ENCODE results near the gene PDE10A. TPM values are rescaled to one million over a fixed set of nuclear protein-coding genes. Genes with fewer than 3 reads are reported as not detected.
"Not testable (repeated sequence)": the region's sequence is repeated elsewhere in the genome, so short reads cannot be mapped to it uniquely, and the experiment has no call there.

Gene PDE10A
- total RNA-seq, 2 experiments from 2014 or later, result not detected

- Mint-ChIP-seq H3K27ac (no peak overlapping the region), H3K36me3 (no peaks in the 10 kb centered on the region), H3K4me3 (no peak overlapping the region), H3K9me3 (ENCODE audit: low read depth) (peaks cover 2% of the 10 kb centered on the region), H3K4me1 (no peaks in the 10 kb centered on the region), H3K27me3 (no peaks in the 10 kb centered on the region)
- CTCF ChIA-PET, result no interaction called here
- DNase-seq (no peak), ATAC-seq (no peak)
Observed at GRCh38 chr6:165545806-165546205, 117.2 kb downstream of the PDE10A start.

GRCh38 chr6:165543781-165544180 lies 119.3 kb downstream of the PDE10A start:
- no peaks in the 10 kb centered on the region for H3K36me3 Mint-ChIP-seq

DNA sequence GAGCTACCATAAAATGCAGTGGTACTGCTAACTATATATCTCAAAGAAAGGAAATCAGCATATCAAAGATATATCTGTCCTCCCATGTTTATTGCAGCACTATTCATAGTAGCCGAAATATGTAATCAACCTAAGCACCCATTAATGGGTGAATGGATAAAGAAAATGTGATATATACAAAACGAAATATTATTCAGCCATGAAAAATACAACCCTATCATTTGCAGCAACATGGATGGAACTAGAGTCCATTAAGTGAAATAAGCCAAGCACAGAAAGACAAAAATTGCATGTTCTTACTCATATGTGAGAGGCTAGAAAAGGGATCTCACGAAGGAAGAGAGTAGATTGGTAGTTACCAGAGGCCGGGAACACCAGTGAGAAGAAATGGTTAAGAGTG lies 126.1 kb downstream of the PDE10A start:
- no peak overlapping the region for H3K27ac Mint-ChIP-seq
- ATAC-seq, result no peak
- no peaks in the 10 kb centered on the region for H3K36me3 Mint-ChIP-seq
- no peak overlapping the region for H3K4me3 Mint-ChIP-seq
- CTCF ChIA-PET, result no interaction called here
- no peak for DNase-seq
- no peaks in the 10 kb centered on the region for H3K27me3 Mint-ChIP-seq
- peaks cover 7% of the 10 kb centered on the region for H3K9me3 Mint-ChIP-seq (ENCODE audit: low read depth)
- no peaks in the 10 kb centered on the region for H3K4me1 Mint-ChIP-seq

More at GRCh38 chr6:165543781-165544180, 119.3 kb downstream of the PDE10A start:
- CTCF ChIA-PET, result no interaction called here
- Mint-ChIP-seq H3K27ac (no peak overlapping the region), H3K27me3 (no peaks in the 10 kb centered on the region), H3K4me3 (no peak overlapping the region), H3K4me1 (no peaks in the 10 kb centered on the region), H3K9me3 (ENCODE audit: low read depth) (peaks cover 2% of the 10 kb centered on the region)
- ATAC-seq (no peak), DNase-seq (no peak)

DNA sequence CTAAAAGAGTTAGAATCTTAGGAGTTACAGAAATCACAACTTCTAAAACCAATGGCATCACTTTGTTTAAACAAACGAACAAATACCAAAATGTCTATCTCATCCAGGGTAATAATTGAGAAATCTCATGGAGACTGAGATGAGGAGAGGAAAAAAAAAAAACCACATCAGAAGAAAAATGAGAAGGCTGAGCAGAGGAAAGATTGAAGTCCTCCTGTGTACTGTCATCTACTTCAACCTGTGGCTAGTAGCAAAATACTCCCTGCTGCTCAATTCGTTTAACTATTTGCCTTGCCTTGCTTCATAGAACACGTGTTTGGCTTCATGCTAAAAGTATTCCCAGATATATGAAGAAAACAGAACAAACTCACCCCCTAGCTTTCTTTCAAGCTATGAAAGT lies 143.7 kb downstream of the PDE10A start:
- no peaks in the 10 kb centered on the region for H3K36me3 Mint-ChIP-seq

DNA sequence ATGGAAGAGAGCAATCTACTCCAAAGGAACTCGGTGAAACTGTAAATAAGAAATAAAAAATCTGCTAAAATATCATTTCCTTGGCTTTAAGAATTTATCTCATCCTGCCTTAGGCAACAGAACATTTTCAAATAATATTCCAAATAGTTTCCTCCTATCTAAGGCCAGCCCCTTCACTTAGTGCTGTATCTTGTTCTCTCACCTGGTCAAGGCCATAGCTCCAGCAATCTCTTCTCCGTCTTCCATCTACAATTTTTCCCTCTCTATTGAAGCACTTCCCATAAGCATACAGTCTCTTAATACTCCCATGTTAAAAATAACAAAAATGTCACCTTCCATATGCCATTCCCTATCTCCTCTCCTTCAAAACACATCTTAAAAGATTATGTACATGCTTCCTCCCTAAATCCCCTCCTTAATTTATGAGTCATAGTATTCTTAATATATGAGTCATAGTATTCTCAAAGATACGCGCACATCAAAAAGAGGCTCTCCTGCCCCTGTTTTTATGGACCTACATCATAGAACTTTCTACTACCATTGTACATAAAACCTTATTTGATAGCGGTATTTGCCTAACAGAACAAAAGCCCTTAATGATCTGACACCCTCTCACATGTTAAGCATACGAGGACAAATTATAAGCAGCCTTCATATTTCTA lies 146.9 kb downstream of the PDE10A start:
- CTCF ChIA-PET, result no interaction called here
- Mint-ChIP-seq H3K27ac (no peak overlapping the region), H3K36me3 (no peaks in the 10 kb centered on the region), H3K4me3 (no peak overlapping the region), H3K4me1 (peaks cover 8% of the 10 kb centered on the region), H3K27me3 (no peaks in the 10 kb centered on the region), H3K9me3 (ENCODE audit: low read depth) (peaks cover 3% of the 10 kb centered on the region)
- DNase-seq, result no peak
- ATAC-seq, result no peak

More for the DNA sequence above, 143.7 kb downstream of the PDE10A start:
- no peak overlapping the region for H3K27ac Mint-ChIP-seq
- H3K4me1 Mint-ChIP-seq, result no peaks in the 10 kb centered on the region
- CTCF ChIA-PET, result no interaction called here
- H3K27me3 Mint-ChIP-seq, result no peaks in the 10 kb centered on the region
- H3K4me3 Mint-ChIP-seq, result no peak overlapping the region
- DNase-seq (no peak), ATAC-seq (no peak)
- H3K9me3 Mint-ChIP-seq (ENCODE audit: low read depth), result peaks cover 5% of the 10 kb centered on the region

- no peak overlapping the region for H3K4me3 Mint-ChIP-seq
- CTCF ChIA-PET, result no interaction called here
Observed at GRCh38 chr6:165514621-165515020, 148.4 kb downstream of the PDE10A start.

DNA sequence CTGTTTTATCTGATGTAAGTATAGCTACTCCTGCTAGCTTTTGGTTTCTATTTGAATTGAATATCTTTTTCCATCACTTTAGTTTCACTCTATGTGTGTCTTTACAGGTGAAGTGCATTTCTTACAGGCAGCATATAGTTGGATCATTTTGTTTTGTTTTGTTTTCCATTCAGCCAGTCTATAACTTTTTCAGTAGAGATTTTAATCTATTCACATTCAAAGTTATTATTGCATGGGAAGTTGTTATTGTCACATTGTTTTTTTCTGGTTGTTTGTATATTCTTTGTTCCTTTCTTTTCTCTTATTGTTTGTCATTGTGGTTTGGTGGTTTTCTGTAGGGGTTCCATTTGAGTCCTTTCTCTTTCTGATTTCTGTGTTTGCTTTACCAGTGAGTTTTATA lies 151.2 kb downstream of the PDE10A start:
- Mint-ChIP-seq H3K4me1 (peaks cover 8% of the 10 kb centered on the region), H3K9me3 (ENCODE audit: low read depth) (peaks cover 2% of the 10 kb centered on the region), H3K4me3 (no peak overlapping the region), H3K27ac (no peak overlapping the region), H3K27me3 (no peaks in the 10 kb centered on the region), H3K36me3 (no peaks in the 10 kb centered on the region)
- DNase-seq, result no peak
- CTCF ChIA-PET, result no interaction called here
- no peak for ATAC-seq

More at GRCh38 chr6:165514621-165515020, 148.4 kb downstream of the PDE10A start:
- no peak for DNase-seq
- H3K36me3 Mint-ChIP-seq, result no peaks in the 10 kb centered on the region
- peaks cover 8% of the 10 kb centered on the region for H3K4me1 Mint-ChIP-seq
- H3K9me3 Mint-ChIP-seq (ENCODE audit: low read depth), result peaks cover 3% of the 10 kb centered on the region
- no peaks in the 10 kb centered on the region for H3K27me3 Mint-ChIP-seq
- no peak overlapping the region for H3K27ac Mint-ChIP-seq
- ATAC-seq, result no peak

- no peak for ATAC-seq
- no peak overlapping the region for H3K27ac Mint-ChIP-seq
- no peaks in the 10 kb centered on the region for H3K36me3 Mint-ChIP-seq
- H3K27me3 Mint-ChIP-seq, result no peaks in the 10 kb centered on the region
- CTCF ChIA-PET, result no interaction called here
- no peak for DNase-seq
- peaks cover 2% of the 10 kb centered on the region for H3K9me3 Mint-ChIP-seq (ENCODE audit: low read depth)
- peaks cover 8% of the 10 kb centered on the region for H3K4me1 Mint-ChIP-seq
- no peak overlapping the region for H3K4me3 Mint-ChIP-seq
Observed at GRCh38 chr6:165508321-165508869, 154.6 kb downstream of the PDE10A start.

GRCh38 chr6:165506657-165507056 lies 156.4 kb downstream of the PDE10A start:
- no peaks in the 10 kb centered on the region for H3K36me3 Mint-ChIP-seq
- DNase-seq (no peak), ATAC-seq (no peak)
- H3K9me3 Mint-ChIP-seq (ENCODE audit: low read depth), result peaks cover 2% of the 10 kb centered on the region
- H3K4me1 Mint-ChIP-seq, result peaks cover 4% of the 10 kb centered on the region
- no peak overlapping the region for H3K4me3 Mint-ChIP-seq
- H3K27me3 Mint-ChIP-seq, result no peaks in the 10 kb centered on the region
- H3K27ac Mint-ChIP-seq, result no peak overlapping the region
- CTCF ChIA-PET, result no interaction called here

DNA sequence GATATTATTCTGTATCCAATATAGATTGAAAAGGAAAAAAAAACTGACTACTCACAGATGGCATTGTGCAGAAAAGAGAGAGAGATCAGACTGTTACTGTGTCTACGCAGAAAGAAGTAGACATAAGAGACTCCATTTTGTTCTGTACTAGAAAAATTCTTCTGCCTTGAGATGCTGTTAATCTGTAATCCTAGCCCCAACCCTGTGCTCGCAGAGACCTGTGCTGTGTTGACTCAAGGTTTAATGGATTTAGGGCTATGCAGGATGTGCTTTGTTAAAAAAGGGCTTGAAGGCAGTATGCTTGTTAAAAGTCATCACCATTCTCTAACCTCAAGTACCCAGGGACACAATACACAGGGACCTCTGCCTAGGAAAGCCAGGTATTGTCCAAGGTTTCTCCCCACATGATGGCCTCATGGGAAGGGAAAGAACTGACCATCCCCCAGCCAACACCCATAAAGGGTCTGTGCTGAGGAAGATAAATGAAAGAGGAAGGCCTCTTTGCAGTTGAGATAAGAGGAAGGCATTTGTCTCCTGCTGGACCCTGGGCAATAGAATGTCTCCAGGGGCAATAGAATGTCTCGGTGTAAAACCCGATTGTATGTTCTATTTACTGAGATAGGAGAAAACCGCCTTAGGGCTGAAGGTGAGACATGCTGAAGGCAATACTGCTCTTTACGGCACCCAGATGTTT lies 162.7 kb downstream of the PDE10A start:
- DNase-seq; H3K27me3 Mint-ChIP-seq; ATAC-seq; H3K4me1 Mint-ChIP-seq; CTCF ChIA-PET; H3K27ac Mint-ChIP-seq; H3K4me3 Mint-ChIP-seq; H3K36me3 Mint-ChIP-seq; H3K9me3 Mint-ChIP-seq (ENCODE audit: low read depth): not testable (repeated sequence)

GRCh38 chr6:165497472-165497871 lies 165.6 kb downstream of the PDE10A start:
- no peaks in the 10 kb centered on the region for H3K4me1 Mint-ChIP-seq
- H3K36me3 Mint-ChIP-seq, result no peaks in the 10 kb centered on the region
- CTCF ChIA-PET, result no interaction called here
- H3K9me3 Mint-ChIP-seq (ENCODE audit: low read depth), result no peaks in the 10 kb centered on the region
- no peak for ATAC-seq
- no peak overlapping the region for H3K27ac Mint-ChIP-seq
- H3K4me3 Mint-ChIP-seq, result no peak overlapping the region
- no peaks in the 10 kb centered on the region for H3K27me3 Mint-ChIP-seq
- DNase-seq, result no peak

DNA sequence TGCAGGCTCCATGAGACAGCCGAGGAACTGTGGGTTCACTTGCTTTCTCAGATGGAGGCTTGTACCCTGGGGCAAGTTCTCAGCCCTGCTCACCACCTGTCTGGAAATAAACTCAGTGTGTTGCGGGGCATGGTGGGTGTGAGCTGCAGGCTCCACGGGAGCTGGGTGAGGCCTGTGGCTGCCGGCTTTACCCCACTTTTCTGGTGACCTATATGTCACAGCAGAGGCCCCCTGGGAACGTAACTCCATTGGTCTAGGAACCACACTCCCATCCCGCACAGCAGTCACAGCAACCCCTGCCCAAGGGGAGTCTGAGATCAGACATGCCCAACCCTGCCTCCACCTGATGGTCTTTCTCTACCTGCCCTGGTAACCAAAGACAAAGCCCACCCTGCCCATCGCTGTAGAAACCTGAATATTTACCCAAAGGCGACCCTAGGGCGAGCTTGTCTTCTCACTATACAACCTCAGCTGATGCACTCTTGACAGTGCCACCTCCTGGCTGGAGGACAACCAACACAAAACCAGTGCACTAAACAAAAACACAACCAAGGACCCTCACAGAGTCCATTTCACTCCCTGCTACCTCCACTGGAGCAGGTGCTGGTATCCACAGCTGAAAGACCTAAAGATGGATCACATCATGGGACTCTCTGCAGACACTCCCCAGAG lies 174.3 kb downstream of the PDE10A start:
- CTCF ChIA-PET, result no interaction called here

DNA sequence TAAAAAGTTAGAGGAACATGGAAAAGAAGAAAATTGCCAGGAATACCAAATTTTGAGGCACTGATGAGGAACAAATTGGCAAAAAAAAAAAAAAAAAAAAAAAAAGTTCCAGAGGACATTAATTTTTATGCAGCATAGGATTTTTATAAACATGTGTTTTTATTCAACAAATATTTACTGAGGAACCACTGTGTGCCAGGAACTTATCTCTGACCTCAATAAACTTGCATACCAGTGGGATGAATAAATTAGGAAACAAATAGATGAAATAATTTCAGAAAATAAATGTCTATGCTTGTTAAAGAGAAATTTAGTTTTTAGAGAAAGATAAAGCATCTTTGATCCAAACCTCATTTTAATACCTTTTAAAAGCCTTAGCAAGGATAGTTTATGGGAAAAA lies 175.1 kb downstream of the PDE10A start:
- no peak overlapping the region for H3K27ac Mint-ChIP-seq
- no peaks in the 10 kb centered on the region for H3K4me1 Mint-ChIP-seq
- ATAC-seq (no peak), DNase-seq (no peak)
- no peaks in the 10 kb centered on the region for H3K27me3 Mint-ChIP-seq
- H3K4me3 Mint-ChIP-seq, result no peak overlapping the region
- peaks cover 5% of the 10 kb centered on the region for H3K9me3 Mint-ChIP-seq (ENCODE audit: low read depth)
- CTCF ChIA-PET, result no interaction called here
- no peaks in the 10 kb centered on the region for H3K36me3 Mint-ChIP-seq

More for the DNA sequence above, 174.3 kb downstream of the PDE10A start:
- Mint-ChIP-seq H3K27me3 (no peaks in the 10 kb centered on the region), H3K36me3 (no peaks in the 10 kb centered on the region), H3K27ac (no peak overlapping the region), H3K4me1 (no peaks in the 10 kb centered on the region), H3K9me3 (ENCODE audit: low read depth) (peaks cover 5% of the 10 kb centered on the region), H3K4me3 (no peak overlapping the region)
- DNase-seq (no peak), ATAC-seq (no peak)

- CTCF ChIA-PET, result no interaction called here
- ATAC-seq (no peak), DNase-seq (no peak)
- H3K9me3 Mint-ChIP-seq (ENCODE audit: low read depth), result peaks cover 5% of the 10 kb centered on the region
- H3K4me1 Mint-ChIP-seq, result no peaks in the 10 kb centered on the region
- H3K27me3 Mint-ChIP-seq, result no peaks in the 10 kb centered on the region
- H3K4me3 Mint-ChIP-seq, result no peak overlapping the region
- H3K27ac Mint-ChIP-seq, result no peak overlapping the region
- H3K36me3 Mint-ChIP-seq, result no peaks in the 10 kb centered on the region
Observed at GRCh38 chr6:165487347-165487746, 175.7 kb downstream of the PDE10A start.
